ENCODE results near the gene CDADC1.

Gene CDADC1

GRCh38 chr13:49235856-49236431 lies 11.8 kb upstream of the CDADC1 start:
- DNase-seq (ENCODE audit: low read depth in 1 of 2, low spot score in 1 of 2): no peak

GRCh38 chr13:49238621-49239020 lies 9.1 kb upstream of the CDADC1 start:
- DNase-seq (ENCODE audit: low read depth in 1 of 2, low spot score in 1 of 2): no peak

- DNase-seq (ENCODE audit: low read depth in 1 of 2, low spot score in 1 of 2): no peak
These were observed 7.7 kb upstream of the CDADC1 start for GRCh38 chr13:49240017-49240416.

- DNase-seq (ENCODE audit: low read depth in 1 of 2, low spot score in 1 of 2): no peak
These were observed 6.4 kb upstream of the CDADC1 start for GRCh38 chr13:49241296-49241695.

- DNase-seq (ENCODE audit: low read depth in 1 of 2, low spot score in 1 of 2): no peak
These were observed 2.6 kb upstream of the CDADC1 start for GRCh38 chr13:49245101-49245500.

- DNase-seq (ENCODE audit: low read depth in 1 of 2, low spot score in 1 of 2): no peak
These were observed 679 bp upstream of the CDADC1 start for GRCh38 chr13:49246850-49247642.

- DNase-seq (ENCODE audit: low read depth in 1 of 2, low spot score in 1 of 2): no peak
These were observed 887 bp downstream of the CDADC1 start for GRCh38 chr13:49248622-49249002.

- no peak for DNase-seq (ENCODE audit: low read depth in 1 of 2, low spot score in 1 of 2)
These were observed 3.6 kb downstream of the CDADC1 start for GRCh38 chr13:49251326-49251725.

- no peak for DNase-seq (ENCODE audit: low read depth in 1 of 2, low spot score in 1 of 2)
These were observed 5.6 kb downstream of the CDADC1 start for GRCh38 chr13:49253310-49253709.

GRCh38 chr13:49254007-49254406 lies 6.3 kb downstream of the CDADC1 start:
- DNase-seq (ENCODE audit: low read depth in 1 of 2, low spot score in 1 of 2): no peak

- no peak for DNase-seq (ENCODE audit: low read depth in 1 of 2, low spot score in 1 of 2)
These were observed 9.1 kb downstream of the CDADC1 start for GRCh38 chr13:49256841-49257240.

GRCh38 chr13:49258089-49258796 lies 10.5 kb downstream of the CDADC1 start:
- DNase-seq (ENCODE audit: low read depth in 1 of 2, low spot score in 1 of 2): no peak

GRCh38 chr13:49259586-49259985 lies 11.9 kb downstream of the CDADC1 start:
- no peak for DNase-seq (ENCODE audit: low read depth in 1 of 2, low spot score in 1 of 2)

GRCh38 chr13:49262634-49263033 lies 14.9 kb downstream of the CDADC1 start:
- DNase-seq (ENCODE audit: low read depth in 1 of 2, low spot score in 1 of 2): no peak

GRCh38 chr13:49265822-49266221 lies 18.1 kb downstream of the CDADC1 start:
- no peak for DNase-seq (ENCODE audit: low read depth in 1 of 2, low spot score in 1 of 2)

- DNase-seq (ENCODE audit: low read depth in 1 of 2, low spot score in 1 of 2): no peak
These were observed 23.5 kb downstream of the CDADC1 start for GRCh38 chr13:49271264-49271663.

- DNase-seq (ENCODE audit: low read depth in 1 of 2, low spot score in 1 of 2): no peak
These were observed 24.6 kb downstream of the CDADC1 start for GRCh38 chr13:49272296-49272695.

- DNase-seq (ENCODE audit: low read depth in 1 of 2, low spot score in 1 of 2): no peak
These were observed 30.5 kb downstream of the CDADC1 start for GRCh38 chr13:49278211-49278610.

- no peak for DNase-seq (ENCODE audit: low read depth in 1 of 2, low spot score in 1 of 2)
These were observed 31.4 kb downstream of the CDADC1 start for GRCh38 chr13:49279112-49279511.

GRCh38 chr13:49279885-49280284 lies 32.2 kb downstream of the CDADC1 start:
- no peak for DNase-seq (ENCODE audit: low read depth in 1 of 2, low spot score in 1 of 2)

- no peak for DNase-seq (ENCODE audit: low read depth in 1 of 2, low spot score in 1 of 2)
These were observed 40.3 kb downstream of the CDADC1 start for GRCh38 chr13:49287995-49288394.

GRCh38 chr13:49288458-49288857 lies 40.7 kb downstream of the CDADC1 start:
- no peak for DNase-seq (ENCODE audit: low read depth in 1 of 2, low spot score in 1 of 2)

Measured in activated T-helper 1 cell treated with anti-CD3 and anti-CD28 coated beads, Interleukin-2, amount 50 U/mL, for 16 hours (primary cell).